ENCODE measurements around the gene CAPN15. TPM values are rescaled to one million over a fixed set of nuclear protein-coding genes. Genes with fewer than 3 reads are reported as not detected.

The CAPN15 gene
- polyA plus RNA-seq, 1 experiment = 7.5 TPM

GRCh38 chr16:600781-601180 is 73.3 kb downstream of the CAPN15 start:
- no peaks in the 10 kb centered on the region for H3K27me3 ChIP-seq (ENCODE audit: control insufficient read depth, insufficient read depth, low read length)
- POLR2A ChIA-PET = no interaction called here
- no peak overlapping the region for H3K27ac ChIP-seq (ENCODE audit: low read depth, low read length)
- no peak for DNase-seq (ENCODE audit: low read depth, low spot score)
- H3K4me3 ChIP-seq (ENCODE audit: low read depth, low read length) = no peak overlapping the region
- CTCF ChIA-PET = no interaction called here
- peaks cover 20% of the 10 kb centered on the region for H3K9me3 ChIP-seq (ENCODE audit: control insufficient read depth, insufficient read depth, low read length)
- TF ChIP-seq CTCF (IDR thresholded peaks at IDR 0.05; ENCODE audit: low read depth, low read length) = peak; percentile 23; the same call in 1 of the 2 replicates

GRCh38 chr16:603933-604332 is 76.4 kb downstream of the CAPN15 start:
- no peak for DNase-seq (ENCODE audit: low read depth, low spot score)
- no peak for TF ChIP-seq CTCF (IDR thresholded peaks at IDR 0.05; ENCODE audit: low read depth, low read length)
- Histone ChIP-seq H3K27me3 (ENCODE audit: control insufficient read depth, insufficient read depth, low read length) (no peaks in the 10 kb centered on the region), H3K4me3 (ENCODE audit: low read depth, low read length) (no peak overlapping the region), H3K27ac (ENCODE audit: low read depth, low read length) (no peak overlapping the region), H3K9me3 (ENCODE audit: control insufficient read depth, insufficient read depth, low read length) (peaks cover 17% of the 10 kb centered on the region)
- ChIA-PET CTCF (no interaction called here), POLR2A (no interaction called here)

Small RNA genes within 50 kb of the gene (small RNA-seq; reads per million reads assigned to genes)
- not detected for gene MIR3176 (ENCODE audit: insufficient read length, low read depth)
- 0.81 reads per million for gene MIR5587 (ENCODE audit: insufficient read length, low read depth)
- gene Z98883.1 (ENCODE audit: insufficient read length, low read depth) = not detected

Other genes with a start within 250 kb of the CAPN15 start
- not detected in 2 replicates for gene ARHGDIG, start 247.1 kb upstream of the CAPN15 start, polyA plus RNA-seq (2011; rRNA removed)
- 0.42 and 0.45 TPM in 2 replicates for gene PDIA2, start 244.5 kb upstream of the CAPN15 start, polyA plus RNA-seq (2011; rRNA removed)
- gene AXIN1, start 175.0 kb upstream of the CAPN15 start, polyA plus RNA-seq (2011; rRNA removed) = 3.5 and 4.7 TPM in 2 replicates
- gene MRPL28, start 157.2 kb upstream of the CAPN15 start, polyA plus RNA-seq (2011; rRNA removed) = 144 and 157 TPM in 2 replicates
- gene PGAP6, start 145.7 kb upstream of the CAPN15 start, polyA plus RNA-seq (2011; rRNA removed) = 40.8 and 68.0 TPM in 2 replicates
- gene NME4, start 130.5 kb upstream of the CAPN15 start, polyA plus RNA-seq (2011; rRNA removed) = 156 and 198 TPM in 2 replicates
- gene DECR2, start 125.8 kb upstream of the CAPN15 start, polyA plus RNA-seq (2011; rRNA removed) = 11.6 and 16.0 TPM in 2 replicates
- 6.9 and 9.7 TPM in 2 replicates for gene RAB11FIP3, start 102.1 kb upstream of the CAPN15 start, polyA plus RNA-seq (2011; rRNA removed)
- gene PRR35, start 32.7 kb downstream of the CAPN15 start, polyA plus RNA-seq (2011; rRNA removed) = not detected in 2 replicates
- gene NHLRC4, start 39.3 kb downstream of the CAPN15 start, polyA plus RNA-seq (2011; rRNA removed) = 0.45 and 0.88 TPM in 2 replicates
- 12.1 and 17.6 TPM in 2 replicates for gene PIGQ, start 42.3 kb downstream of the CAPN15 start, polyA plus RNA-seq (2011; rRNA removed)
- gene RAB40C, start 62.4 kb downstream of the CAPN15 start, polyA plus RNA-seq (2011; rRNA removed) = 4.2 and 6.1 TPM in 2 replicates
- not detected in 2 replicates for gene WFIKKN1, start 103.3 kb downstream of the CAPN15 start, polyA plus RNA-seq (2011; rRNA removed)
- gene METTL26, start 108.6 kb downstream of the CAPN15 start, polyA plus RNA-seq (2011; rRNA removed) = 58.3 and 69.5 TPM in 2 replicates
- gene MCRIP2, start 114.1 kb downstream of the CAPN15 start, polyA plus RNA-seq (2011; rRNA removed) = 6.7 and 10.8 TPM in 2 replicates
- gene WDR90, start 121.7 kb downstream of the CAPN15 start, polyA plus RNA-seq (2011; rRNA removed) = 2.1 and 2.5 TPM in 2 replicates
- 38.0 and 53.3 TPM in 2 replicates for gene RHOT2, start 140.4 kb downstream of the CAPN15 start, polyA plus RNA-seq (2011; rRNA removed)
- gene RHBDL1, start 148.0 kb downstream of the CAPN15 start, polyA plus RNA-seq (2011; rRNA removed) = 1.5 and 1.7 TPM in 2 replicates
- gene STUB1, start 152.7 kb downstream of the CAPN15 start, polyA plus RNA-seq (2011; rRNA removed) = 88.8 and 109 TPM in 2 replicates
- gene JMJD8, start 156.6 kb downstream of the CAPN15 start, polyA plus RNA-seq (2011; rRNA removed) = 33.1 and 51.4 TPM in 2 replicates
- 2.0 and 3.6 TPM in 2 replicates for gene WDR24, start 162.7 kb downstream of the CAPN15 start, polyA plus RNA-seq (2011; rRNA removed)
- gene FBXL16, start 178.1 kb downstream of the CAPN15 start, polyA plus RNA-seq (2011; rRNA removed) = 0.11 and 0.22 TPM in 2 replicates
- 20.0 and 23.9 TPM in 2 replicates for gene METRN, start 187.4 kb downstream of the CAPN15 start, polyA plus RNA-seq (2011; rRNA removed)
- gene ANTKMT, start 193.4 kb downstream of the CAPN15 start, polyA plus RNA-seq (2011; rRNA removed) = 5.3 and 6.7 TPM in 2 replicates
- 1.1 and 1.5 TPM in 2 replicates for gene CCDC78, start 198.7 kb downstream of the CAPN15 start, polyA plus RNA-seq (2011; rRNA removed)
- gene HAGHL, start 199.4 kb downstream of the CAPN15 start, polyA plus RNA-seq (2011; rRNA removed) = 4.2 and 5.5 TPM in 2 replicates
- 14.4 and 17.6 TPM in 2 replicates for gene CIAO3, start 213.3 kb downstream of the CAPN15 start, polyA plus RNA-seq (2011; rRNA removed)
- 0.11 and 0.17 TPM in 2 replicates for gene MSLN, start 233.0 kb downstream of the CAPN15 start, polyA plus RNA-seq (2011; rRNA removed)